HFF-Myc (cell line): Measurements from ENCODE around the gene FBN3.
A peak's percentile ranks its signal among the peaks of the same experiment; 100 is the strongest.

Source experiments
- DNase-seq: peaks from one replicate; pipeline ENCODE4 v3.0.0-alpha.2; 2011; ENCODE audit warnings: low read depth; ENCODE audit errors: extremely low read depth
- H3K4me3 ChIP-seq: replicated peaks from 2 replicates; pipeline ENCODE4 v1.5.1; 2011; ENCODE audit warnings: low read depth, mild to moderate bottlenecking, control low read depth, low read length
- CTCF ChIP-seq: IDR thresholded peaks from 2 replicates; pipeline ENCODE4 v1.5.1; 2012; ENCODE audit warnings: mild to moderate bottlenecking, low read depth, low read length, control low read depth; ENCODE audit errors: missing control alignments

FBN3 gene

GRCh38 chr19:8075158-8076074 is 74.0 kb downstream of the FBN3 start:
- no peak for DNase-seq
- no peak overlapping the region for H3K4me3 ChIP-seq

DNA sequence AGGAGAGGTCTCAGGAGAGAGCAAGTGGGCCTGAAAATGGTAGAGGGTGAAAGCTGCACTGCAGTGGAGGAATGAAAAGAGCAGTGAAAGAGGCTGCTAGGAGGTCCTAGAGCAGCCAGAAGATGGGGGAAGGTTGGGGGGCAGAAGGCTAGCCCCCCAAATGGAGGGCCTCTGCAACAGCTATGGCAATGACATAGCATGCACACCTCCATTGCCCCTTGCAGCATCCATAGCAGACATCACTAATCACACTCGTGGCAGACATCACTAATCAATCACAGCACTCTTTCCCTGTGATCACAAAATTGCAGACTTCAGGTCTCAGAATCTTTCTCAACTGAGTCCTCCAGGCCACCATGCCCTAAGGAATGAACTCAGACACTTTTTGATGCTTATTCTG is 74.9 kb downstream of the FBN3 start:
- no peak for TF ChIP-seq CTCF
- no peak for DNase-seq
- no peak overlapping the region for H3K4me3 ChIP-seq

More at GRCh38 chr19:8075158-8076074, 74.0 kb downstream of the FBN3 start:
- no peak for TF ChIP-seq CTCF

- TF ChIP-seq CTCF = no peak
- H3K4me3 ChIP-seq = no peak overlapping the region
- DNase-seq = no peak
These were observed 77.5 kb downstream of the FBN3 start for GRCh38 chr19:8071912-8072311.

GRCh38 chr19:8069096-8069973 is 80.1 kb downstream of the FBN3 start:
- peak; percentile 7 for DNase-seq
- H3K4me3 ChIP-seq = no peak overlapping the region
- peak; percentile 80 for TF ChIP-seq CTCF

DNA sequence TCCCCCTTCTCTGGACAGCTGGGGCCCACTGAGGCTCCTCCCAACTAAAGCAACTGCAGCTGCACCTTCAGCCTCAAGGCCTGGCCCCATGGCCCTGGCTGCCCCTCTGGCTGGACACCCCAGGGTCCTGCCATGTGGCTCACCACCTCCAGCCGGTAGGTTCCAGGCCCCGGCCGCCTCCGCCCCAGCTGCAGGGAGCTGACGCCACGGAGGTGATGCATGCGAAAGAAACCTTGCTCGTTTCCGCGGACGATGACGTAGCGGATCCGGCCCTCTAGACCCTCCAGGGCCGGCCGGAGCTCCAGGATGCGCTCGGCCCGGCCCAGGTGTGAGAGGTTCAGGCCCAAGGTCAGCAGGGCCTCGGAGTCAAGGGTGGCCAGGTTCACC is 83.5 kb downstream of the FBN3 start:
- TF ChIP-seq CTCF = no peak
- H3K4me3 ChIP-seq = no peak overlapping the region
- DNase-seq = no peak

DNA sequence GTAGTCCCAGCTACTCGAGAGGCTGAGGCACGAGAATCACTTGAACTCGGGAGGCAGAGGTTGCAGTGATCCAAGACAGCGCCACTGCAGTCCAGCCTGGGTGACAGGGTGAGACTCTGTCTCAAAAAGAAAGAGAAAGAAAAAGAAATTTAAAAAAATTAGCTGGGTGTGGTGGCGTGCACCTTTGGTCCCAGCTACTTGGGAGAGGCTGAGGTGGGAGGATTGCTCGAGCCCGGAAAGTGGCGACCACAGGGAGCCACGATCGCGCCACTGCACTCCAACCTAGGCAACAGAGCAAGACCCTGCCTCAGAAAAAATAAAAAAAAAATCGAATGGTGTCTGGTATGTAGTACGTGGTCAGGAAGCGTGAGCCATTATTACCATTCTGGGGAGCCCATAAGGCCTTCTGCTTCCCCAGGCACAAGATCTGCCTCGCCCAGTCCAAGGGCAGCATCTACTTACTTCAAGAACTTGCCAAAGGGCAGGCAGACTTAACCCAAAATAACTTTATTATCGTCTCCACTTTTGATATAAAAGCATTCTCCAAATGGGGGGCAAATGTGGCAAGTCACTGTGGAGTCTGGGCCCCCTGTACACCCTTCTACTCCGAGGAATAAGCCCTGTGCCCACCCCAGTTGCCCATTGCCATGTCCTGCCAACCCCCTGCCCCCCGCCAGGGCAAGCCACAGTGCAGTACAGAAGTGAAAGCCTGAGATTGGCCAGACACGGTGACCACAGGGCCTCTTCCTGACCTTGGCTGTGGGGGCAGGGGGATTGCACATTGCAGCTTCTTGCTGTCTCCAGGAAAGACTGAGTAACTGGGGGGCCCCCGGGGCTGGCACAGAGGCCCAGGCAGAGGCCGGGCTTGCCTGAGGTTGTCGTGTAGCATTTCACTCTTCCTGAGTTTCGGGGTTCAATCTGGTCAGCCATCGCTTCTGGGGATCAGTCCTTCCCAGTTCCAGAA is 84.2 kb downstream of the FBN3 start:
- no peak for TF ChIP-seq CTCF
- no peak overlapping the region for H3K4me3 ChIP-seq
- DNase-seq = no peak
